Stimulated activated CD4-positive, alpha-beta T cell treated with anti-CD3 and anti-CD28 coated beads, Interleukin-12 subunit alpha, Interleukin-12 subunit beta, amount 100 ng/mL, for 48 hours (primary cell): ENCODE data around the gene FAS.

Experiments used
- DNase-seq, 3 donors: peaks; one replicate each; pipeline ENCODE4 v3.0.0-alpha.2; 2020; ENCODE audit warnings: low read depth in 2 of 3, low spot score in 1 of 3

The FAS gene

DNA sequence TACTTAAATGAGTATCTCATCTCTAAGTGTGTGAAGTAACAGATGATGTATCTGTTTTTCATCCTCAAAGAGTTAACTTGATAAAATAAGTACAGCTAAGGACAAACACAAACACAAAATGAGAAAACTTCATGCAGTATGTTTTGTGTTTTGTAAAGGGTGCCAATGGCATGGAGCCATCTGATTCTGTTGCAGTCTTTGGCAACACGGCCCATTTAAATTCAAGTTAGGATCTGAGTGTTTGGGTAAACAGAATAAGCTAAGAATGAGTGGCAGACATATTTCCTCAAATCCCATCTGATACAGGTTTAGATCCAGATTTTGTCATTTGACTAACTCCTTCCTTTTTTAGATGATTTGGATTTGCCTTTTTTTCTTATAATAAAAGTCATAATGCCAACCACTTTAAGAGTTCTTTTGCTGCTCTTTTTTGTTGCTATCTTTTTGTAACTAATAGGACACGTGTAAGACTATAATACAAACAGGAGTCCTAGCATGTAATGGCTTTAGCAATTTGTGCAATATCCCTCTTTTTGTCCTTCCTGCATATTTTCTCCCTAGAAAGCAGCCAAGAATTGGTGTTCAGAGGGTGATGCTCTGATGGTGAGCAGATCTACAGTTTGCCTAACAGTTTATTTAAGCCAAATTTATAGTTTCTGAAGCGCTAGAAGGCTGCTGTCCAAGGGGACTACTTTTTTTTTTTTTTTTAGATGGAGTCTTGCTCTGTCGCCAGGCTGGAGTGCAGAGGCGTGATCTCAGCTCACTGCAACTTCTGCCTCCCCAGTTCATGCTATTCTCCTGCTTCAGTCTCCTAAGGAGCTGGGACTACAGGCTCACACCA is 19.2 kb upstream of the FAS start:
- no peak for DNase-seq

DNA sequence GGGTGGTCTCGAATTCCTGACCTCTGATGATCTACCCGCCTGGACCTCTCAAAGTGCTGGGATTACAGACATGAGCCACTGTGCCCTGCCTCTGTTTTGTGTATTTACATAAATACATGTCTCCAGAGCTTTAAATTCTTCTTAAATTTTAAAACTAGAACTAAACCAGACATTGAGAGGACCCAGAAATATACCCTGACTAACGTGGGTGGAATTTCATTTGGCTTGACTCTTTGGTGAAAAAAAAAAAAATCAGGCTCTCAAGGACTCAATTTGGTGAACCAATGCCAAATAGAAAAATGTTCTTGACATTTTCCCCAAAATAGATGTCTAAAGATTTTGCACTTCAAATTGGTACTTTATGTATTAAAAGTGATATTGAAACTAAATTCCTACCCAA is 16.6 kb upstream of the FAS start:
- no peak for DNase-seq

DNA sequence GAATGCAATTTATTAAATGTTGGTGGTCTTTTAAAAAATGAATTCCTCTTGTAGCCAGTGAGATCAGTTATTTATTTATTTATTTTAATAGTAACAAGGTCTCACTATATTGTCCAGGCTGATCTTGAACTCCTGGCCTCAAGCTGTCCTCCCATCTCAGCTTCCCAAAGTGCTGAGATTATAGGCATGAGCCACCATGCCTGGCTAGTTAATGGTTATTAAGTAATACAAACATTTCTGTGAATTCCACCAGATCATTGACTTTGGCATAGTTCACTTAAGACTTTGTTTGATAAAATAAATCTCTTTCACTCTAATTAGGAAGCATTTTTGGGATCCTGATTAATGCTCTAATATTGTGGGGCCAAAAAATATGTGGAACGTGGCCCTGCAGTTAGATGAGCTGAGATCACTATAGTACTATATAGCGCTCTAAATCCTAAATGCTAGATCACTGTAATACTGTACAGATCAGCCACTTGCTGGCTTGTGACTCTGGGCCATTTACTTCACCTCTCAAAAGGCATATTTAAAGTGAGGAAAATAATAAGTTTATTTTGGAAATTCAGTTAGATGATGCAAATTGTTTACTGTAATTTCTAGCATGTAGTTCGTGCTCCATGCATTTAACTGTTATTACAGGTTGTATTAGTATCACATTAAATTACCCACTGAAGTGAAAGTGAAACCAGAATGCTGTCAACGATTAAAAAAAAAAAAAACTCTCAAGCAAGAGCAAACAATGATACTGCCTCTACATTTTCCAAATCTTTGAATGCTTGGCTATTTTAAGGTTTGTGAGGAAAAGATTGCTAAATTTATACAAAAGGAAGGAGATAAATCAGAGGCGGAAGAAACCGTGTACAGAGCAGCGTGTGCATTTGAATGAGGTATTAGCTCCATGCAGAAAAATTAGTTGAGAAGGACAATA is 15.9 kb upstream of the FAS start:
- no peak for DNase-seq

DNA sequence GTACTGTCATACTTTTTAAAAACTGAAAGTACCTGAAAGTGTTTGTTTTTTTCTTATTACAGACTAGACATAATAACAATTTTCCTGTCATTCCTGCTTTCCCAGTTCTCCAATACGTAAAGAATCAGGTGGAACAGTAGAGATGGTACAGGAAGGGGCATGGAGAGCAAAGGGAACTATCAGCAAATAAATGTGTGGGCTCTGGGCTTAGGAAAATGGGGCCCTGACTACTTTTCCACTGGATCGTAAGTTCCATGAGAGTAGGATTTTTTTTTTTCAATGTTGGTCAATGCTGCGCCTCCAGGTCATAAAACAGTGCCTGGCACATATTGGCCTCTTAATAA is 15.2 kb upstream of the FAS start:
- no peak for DNase-seq

DNA sequence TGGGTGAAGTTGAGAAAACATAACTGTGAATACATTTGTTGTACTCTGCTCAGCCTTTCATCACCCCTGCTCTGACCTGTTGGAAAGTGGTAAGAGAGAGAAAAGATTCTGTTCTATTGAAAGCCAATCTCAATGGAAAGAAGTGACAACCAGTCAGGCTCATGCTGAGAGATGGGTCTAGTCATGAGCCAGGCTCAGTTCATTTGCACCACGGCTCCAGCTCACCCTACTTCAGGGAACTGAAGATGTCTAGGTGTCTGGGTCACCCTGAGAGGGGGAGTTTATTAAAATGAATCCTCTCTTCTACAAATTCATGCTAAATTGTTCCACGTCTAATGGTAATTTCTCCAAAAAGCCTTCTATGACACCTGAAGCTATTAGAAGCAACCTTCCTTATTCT is 12.1 kb upstream of the FAS start:
- no peak for DNase-seq

DNA sequence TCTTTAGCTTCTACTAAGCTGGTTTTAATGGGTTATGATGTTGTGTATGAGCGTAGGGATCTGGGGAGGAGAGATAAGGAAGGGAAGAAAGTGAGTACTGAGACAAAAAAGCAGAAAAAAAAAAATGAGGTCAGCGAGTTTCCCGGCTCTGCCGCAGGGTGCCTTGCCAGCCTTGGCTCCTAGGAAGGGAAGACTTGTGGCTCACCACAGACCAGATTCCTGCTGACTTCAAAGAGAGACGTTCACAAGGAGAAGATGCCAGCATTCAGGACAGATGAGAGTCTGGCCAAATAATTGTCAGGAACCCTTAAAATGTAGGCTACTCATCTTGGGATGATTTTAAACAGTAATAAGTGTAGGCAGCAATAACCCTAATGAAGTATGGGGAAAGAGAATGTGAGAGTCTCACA is 11.4 kb upstream of the FAS start:
- DNase-seq: no peak

DNA sequence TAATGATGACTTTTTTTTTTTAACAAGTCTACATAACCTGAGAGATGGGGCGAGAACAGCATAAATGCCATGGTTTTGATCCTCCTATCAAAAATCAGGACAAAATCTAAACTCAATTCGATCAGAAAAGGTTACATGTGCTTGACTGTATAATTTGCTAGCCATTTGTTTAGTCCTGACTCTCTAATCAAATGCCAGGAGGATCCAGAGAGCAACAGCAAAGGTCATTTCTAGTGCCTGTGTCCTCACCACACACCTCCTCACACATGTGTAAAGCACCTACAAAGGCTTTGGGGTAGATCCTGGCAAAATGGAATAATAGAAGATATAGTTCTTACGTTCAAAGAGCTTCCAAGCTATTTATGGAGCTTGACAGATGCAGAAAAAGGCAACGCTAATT is 11.0 kb upstream of the FAS start:
- DNase-seq: no peak

DNA sequence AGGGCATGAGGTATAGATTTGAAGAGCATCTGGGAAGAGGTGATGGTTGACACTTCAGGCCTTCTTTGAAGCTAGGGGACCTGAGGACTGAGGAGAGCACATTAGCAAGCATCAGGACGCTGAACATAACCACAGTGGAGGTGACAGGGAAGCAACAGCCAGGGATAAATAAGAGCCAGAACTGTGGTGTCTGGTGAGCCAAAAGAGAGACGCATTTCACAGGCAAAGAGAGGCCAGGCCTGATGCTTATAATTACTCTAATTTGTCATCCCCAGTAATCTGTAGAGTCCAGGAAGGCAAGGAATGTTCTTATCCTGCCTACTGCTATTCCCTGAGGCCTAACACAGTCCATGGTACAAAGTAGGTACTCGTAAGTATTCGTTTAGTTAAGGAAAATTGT is 10.4 kb upstream of the FAS start:
- DNase-seq: no peak

DNA sequence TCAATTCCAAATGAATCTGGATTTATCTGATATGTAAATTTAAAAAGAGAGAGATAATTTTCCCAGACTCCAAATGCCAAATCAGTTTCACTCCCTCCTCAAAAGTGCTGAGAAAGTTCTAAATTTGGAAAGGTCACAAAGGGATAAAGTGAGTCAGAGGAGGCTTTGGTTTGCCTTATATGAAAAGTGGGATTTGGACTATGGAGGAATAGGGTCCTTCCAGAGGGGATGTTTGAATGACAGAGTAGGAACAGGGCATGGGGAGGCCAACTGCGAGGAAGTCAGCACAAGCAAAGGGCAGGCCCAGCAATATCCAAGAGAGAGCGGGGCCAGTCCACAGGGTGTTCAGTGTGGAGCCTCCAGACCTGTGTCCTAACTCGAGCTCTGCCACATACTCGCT is 9.8 kb upstream of the FAS start:
- no peak for DNase-seq

DNA sequence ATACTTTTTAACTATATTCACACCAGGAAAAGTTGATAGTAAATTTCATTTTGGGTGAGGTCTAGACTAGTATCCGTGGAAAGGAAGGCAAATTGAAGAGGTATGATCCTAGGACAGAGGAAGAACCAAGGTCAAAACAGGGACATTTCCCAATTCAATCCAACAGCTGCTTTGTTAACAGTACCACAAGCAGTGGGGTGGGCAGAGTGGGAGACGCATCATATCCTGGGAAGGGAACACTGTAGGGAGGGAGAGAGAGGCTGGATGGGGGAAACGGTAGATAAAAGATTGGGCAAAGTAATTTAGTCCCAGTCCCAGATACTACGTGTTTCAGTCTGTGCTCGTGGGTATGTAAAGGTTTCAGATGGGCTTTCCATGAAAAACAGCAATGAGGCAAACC is 9.2 kb upstream of the FAS start:
- no peak for DNase-seq

DNA sequence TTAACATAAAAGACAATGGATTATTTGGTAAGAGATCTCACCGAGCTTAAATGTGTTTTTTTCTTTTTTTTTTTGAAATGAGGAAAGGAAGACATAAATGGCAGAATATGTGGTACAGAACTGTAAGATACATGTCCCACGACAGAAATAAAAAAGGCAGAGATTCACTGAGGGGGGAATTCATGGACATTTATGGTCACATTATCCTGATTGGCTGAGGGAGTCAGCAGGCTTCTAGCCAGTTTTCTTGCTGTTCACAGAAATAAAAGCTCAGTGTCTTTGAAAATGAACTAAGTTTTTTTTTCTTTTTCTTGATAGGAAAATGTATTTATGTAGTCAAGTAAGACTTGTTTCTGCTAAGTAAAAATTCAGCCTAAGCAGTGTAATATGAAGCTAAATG is 8.2 kb upstream of the FAS start:
- DNase-seq: no peak

DNA sequence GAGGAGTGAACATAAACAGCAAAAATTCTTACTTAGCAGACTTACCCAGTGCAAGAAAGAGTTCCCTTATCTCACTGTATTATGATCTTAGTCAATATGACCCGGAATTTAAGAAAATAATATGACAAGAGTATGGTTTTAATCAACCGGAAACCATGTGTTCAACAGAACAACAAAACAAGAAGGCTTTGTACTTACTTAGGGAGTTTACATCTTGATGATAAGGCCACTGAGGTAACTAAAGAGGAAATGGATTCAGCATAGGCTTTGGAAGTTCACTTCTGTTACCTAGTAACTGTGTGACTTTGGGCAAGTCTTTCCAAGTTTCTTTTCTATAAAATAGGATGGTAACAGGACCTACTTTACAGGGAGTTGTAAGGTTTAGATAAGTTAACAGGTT is 7.4 kb upstream of the FAS start:
- no peak for DNase-seq

DNA sequence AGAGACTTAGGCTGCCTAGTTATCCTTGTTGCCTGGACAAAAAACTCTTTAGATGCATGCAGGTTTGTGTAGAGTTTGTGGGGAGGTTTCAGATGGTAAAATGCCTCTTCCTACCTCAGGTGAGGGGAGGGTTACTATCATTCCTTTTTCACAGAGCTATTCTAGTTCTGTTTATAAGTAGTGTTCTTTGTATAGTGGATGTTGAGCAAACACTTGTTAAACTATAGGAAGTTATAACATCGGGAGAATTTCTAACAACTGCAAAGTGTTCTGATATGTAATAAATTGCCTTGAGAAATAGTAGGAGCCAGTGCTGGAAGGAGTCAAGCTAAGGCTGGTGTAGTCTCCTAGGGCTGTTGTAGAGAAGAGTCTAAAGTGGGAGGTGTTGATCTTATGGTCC is 6.7 kb upstream of the FAS start:
- no peak for DNase-seq

DNA sequence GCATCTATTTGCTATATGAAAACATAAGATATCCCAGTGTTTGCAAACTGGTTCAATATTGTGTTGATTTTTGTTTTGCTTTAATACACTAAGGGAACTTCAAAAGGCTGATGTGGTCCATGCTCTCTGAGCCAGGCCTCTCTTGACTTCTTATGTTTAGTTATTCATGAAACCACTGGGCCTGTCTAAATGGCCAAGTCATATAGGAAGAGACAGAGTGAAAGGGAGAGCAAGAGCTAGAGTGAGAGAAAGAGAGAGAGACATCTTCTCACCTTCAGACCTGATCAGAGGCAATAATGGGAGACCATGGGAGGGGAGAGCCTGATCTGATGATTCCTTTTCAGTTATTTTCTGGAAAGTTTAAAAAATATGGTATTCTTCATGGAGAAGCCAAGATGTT is 6.1 kb upstream of the FAS start:
- no peak for DNase-seq

DNA sequence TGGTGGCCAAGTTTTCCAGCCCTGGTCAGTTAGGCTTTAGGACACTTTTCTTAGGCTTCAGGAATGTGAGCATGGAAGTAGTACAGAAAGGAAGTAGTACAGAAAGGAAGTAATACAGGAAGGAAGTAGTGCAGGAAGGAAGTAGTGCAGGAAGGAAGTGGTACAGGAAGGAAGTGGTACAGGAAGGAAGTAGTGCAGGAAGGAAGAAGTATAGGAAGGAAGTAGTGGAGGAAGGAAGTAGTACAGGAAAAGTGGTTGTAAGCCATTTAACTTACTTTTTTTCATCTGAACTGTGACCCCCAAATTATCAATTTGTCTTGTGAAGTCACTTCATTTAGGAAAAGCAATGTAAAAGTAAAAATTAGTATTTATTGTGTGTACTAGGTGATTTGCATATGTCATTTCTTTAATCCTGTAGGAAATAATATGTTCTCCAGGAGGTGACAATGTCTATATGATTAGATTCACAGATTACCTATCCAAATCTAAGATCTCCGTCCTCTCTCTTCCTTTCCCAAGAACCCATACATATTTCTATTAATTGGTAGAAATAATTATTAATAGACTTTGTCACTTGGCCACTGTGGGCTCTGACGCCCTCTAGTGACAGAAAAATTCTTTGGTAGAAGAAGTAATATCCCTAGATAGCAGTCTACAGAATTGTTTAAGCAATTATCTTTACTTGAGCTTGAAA is 3.9 kb upstream of the FAS start:
- DNase-seq: no peak

DNA sequence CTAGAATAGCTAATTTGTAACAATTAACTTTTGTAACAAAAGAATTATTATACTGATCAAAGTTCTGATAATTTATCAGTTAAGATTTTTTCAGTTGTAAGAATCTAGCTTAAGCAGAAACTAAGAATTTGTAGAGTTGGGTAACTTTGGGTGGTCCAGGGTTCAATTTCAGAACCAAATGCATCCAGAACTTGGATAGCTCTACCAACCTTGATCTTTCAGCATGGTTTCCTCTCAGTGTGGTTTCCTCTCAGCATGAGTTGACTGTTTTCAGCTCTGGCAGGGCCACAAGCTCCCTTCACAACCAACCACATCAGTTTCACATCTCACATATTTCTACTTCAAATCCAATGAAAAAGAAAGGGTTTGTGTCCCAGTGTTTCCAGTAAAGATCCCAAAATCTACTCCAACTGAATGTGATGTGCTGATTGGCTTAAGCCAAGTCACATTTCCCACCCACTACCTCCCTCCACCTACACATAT is 3.3 kb upstream of the FAS start:
- no peak for DNase-seq

DNA sequence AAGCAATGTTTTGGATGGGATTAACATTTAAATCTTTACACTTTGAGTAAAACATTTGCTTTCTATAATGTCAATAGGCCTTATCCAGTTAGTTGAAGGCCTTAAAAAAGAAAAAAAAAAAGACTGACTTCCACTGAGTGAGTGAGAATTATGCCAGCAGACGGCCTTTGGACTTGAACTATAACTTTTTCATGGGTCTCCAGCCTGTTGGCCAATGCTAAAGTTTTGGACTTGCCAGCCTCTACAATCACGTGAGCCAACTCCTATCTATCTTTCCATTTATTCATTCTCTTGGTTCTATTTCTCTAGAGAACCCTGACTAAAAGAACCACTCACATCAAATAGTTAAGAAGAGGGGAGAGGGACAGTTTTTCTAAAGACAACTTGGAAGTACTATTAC is 2.8 kb upstream of the FAS start:
- DNase-seq: no peak

DNA sequence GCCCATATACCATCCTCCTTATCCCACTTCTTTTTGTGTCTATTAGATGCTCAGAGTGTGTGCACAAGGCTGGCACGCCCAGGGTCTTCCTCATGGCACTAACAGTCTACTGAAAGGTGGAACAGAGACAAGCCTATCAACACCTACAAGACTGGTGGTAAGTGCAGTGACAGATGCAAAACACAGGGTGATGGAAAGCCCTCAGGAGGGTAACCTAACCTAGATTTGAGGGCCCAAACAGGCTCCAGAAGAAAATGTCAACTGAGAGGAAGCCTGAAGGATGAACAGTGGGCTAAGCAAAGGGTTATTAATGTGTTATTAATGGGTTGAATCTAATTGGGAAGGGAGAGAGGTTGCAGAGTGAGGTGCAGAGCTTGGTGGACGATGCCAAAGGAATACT is 1.2 kb upstream of the FAS start:
- no peak for DNase-seq

DNA sequence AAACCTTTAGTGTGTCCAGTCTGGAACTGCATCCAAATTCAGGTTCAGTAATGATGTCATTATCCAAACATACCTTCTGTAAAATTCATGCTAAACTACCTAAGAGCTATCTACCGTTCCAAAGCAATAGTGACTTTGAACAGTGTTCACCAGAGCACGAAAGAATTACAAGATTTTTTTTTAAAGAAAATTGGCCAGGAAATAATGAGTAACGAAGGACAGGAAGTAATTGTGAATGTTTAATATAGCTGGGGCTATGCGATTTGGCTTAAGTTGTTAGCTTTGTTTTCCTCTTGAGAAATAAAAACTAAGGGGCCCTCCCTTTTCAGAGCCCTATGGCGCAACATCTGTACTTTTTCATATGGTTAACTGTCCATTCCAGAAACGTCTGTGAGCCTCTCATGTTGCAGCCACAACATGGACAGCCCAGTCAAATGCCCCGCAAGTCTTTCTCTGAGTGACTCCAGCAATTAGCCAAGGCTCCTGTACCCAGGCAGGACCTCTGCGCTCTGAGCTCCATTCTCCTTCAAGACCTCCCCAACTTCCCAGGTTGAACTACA is 694 bp upstream of the FAS start:
- DNase-seq: no peak

DNA sequence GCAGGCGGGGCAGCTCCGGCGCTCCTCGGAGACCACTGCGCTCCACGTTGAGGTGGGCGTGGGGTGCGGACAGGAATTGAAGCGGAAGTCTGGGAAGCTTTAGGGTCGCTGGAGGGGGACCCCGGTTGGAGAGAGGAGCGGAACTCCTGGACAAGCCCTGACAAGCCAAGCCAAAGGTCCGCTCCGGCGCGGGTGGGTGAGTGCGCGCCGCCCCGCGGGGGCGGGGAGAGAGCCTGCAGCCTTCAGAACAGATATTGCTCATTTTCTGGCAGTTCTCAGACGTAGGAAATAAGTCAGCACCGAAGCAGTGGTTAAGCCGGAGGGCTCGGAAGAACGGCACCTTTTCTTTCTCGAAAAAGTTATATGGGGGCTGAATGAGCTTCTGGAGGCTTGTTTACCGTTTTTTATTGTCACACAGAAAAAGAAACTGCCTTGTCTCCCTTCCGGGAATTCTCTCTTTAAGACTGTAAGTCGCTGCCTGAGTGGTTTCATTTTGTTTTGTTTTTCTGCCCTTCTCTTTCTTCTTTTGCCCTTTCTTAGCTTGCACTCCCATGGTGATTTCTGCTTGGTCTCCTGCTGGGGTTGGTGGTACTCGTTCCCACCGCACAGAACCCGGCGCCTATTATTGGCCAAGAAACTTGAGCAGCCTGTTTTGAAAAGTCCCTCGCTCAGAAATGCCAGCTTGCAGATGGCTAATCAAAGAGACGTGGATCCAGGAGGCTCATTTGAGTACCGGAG is 732 bp downstream of the FAS start:
- DNase-seq: peak; percentile 48 to 67 (median 66)

DNA sequence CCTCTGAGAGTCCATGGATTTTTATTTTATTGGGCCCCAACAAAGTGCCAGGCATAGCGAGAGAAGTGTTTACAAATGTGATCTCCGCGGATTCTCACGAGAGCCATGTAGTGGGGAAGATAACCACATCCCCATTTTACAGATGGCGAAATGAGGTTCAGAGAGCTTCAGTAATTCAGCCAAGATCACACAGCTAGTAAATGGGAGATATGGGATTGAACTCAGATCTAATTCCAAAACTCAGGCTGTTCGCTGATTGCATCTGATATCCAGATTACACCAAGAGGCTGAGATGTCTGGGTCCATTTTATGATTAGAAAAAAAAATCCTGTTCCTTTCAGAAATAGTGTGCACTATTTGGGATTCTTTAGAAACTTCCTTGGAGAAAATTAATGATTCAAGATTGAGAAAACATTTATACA is 1.3 kb downstream of the FAS start:
- DNase-seq: no peak
